Measurements from ENCODE around the gene TIMM8B.
"Not testable (repeated sequence)": the region's sequence is repeated elsewhere in the genome, so short reads cannot be mapped to it uniquely, and the experiment has no call there.

TIMM8B gene

GRCh38 chr11:112086422-112087191, at the start of gene TIMM8B, which contains the start of gene SDHD:
TSS of gene TIMM8B (minus strand) at chr11:112086756. CDS start at chr11:112086723, 33 bp downstream.
TSS of gene SDHD (plus strand) at chr11:112086873. CDS start at chr11:112086908, 35 bp downstream.
- DNase-seq = peak; percentile 89

- DNase-seq = no peak
These were observed 47.9 kb upstream of the TIMM8B start for GRCh38 chr11:112134473-112134872.

GRCh38 chr11:112132737-112133136, 46.2 kb upstream of the TIMM8B start:
- no peak for DNase-seq

GRCh38 chr11:112129656-112130055, 43.1 kb upstream of the TIMM8B start:
- DNase-seq = no peak

GRCh38 chr11:112128483-112129121, 42.0 kb upstream of the TIMM8B start:
- DNase-seq = peak; percentile 4

- no peak for DNase-seq
These were observed 40.5 kb upstream of the TIMM8B start for GRCh38 chr11:112127056-112127455.

GRCh38 chr11:112123129-112123528, 36.6 kb upstream of the TIMM8B start:
- DNase-seq = no peak

GRCh38 chr11:112121981-112122615, 35.5 kb upstream of the TIMM8B start:
- no peak for DNase-seq

GRCh38 chr11:112118176-112118575, 31.6 kb upstream of the TIMM8B start:
- no peak for DNase-seq

GRCh38 chr11:112115386-112115785, 28.8 kb upstream of the TIMM8B start:
- no peak for DNase-seq

GRCh38 chr11:112114460-112114859, 27.9 kb upstream of the TIMM8B start:
- no peak for DNase-seq

- DNase-seq = peak; percentile 14
These were observed 27.2 kb upstream of the TIMM8B start for GRCh38 chr11:112113539-112114457.

- DNase-seq = no peak
These were observed 19.5 kb upstream of the TIMM8B start for GRCh38 chr11:112106070-112106469.

GRCh38 chr11:112103446-112103845, 16.9 kb upstream of the TIMM8B start:
- DNase-seq = no peak

- no peak for DNase-seq
These were observed 13.9 kb upstream of the TIMM8B start for GRCh38 chr11:112100462-112100861.

- DNase-seq = no peak
These were observed 11.4 kb upstream of the TIMM8B start for GRCh38 chr11:112097734-112098528.

GRCh38 chr11:112096194-112096593, 9.6 kb upstream of the TIMM8B start:
- DNase-seq = no peak

GRCh38 chr11:112095302-112095701, 8.7 kb upstream of the TIMM8B start:
- not testable (repeated sequence) for DNase-seq

GRCh38 chr11:112087212-112087611, 656 bp upstream of the TIMM8B start:
- DNase-seq = no peak

GRCh38 chr11:112085822-112086421, 634 bp downstream of the TIMM8B start:
- no peak for DNase-seq

- no peak for DNase-seq
These were observed 3.8 kb downstream of the TIMM8B start for GRCh38 chr11:112082729-112083128.

Measured in NCI-H748 treated with DMSO at 0.1 percent for 48 hours (cell line).